Measurements from ENCODE around the gene SLC38A9.
A peak's percentile ranks its signal among the peaks of the same experiment; 100 is the strongest.

Gene SLC38A9

DNA sequence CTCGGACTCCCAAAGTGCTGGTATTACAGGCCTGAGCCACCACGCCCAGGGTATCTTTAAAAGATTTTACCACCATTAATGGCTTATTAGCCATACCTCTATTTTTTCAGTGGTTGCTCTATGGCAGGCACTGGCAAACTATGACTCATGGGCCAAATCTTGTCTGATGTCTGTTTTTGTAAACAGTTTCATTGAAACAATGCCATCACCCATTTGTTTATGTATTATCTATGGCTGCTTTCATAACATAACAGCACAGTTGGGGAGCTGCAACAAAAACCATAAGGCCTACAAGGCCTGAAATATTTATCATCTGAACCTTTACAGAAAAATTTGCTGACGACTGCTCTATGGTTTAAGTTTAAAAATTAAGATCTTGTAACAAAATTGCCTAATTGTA lies 66.8 kb downstream of the SLC38A9 start:
- no peak for DNase-seq

- no peak for DNase-seq
These were observed 73.7 kb downstream of the SLC38A9 start for GRCh38 chr5:55638455-55638854.

DNA sequence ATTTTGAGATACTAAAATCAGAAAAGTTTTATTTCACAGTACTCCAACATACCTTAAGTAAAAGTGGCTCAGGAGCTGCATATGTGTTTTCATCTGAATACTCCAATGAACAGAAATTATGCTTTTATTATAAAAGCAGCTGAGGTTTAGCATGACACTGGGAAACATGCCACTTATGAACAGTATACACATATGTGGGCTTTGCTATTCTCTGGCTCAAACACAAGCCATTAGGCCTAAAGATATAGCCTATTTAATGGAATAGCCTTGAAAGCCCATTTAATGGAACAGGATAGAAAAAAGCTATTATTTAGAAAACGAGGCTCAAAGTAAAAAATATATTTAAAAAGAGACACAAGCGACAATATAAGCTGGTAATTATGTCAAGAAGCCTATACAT lies 74.1 kb downstream of the SLC38A9 start:
- DNase-seq: no peak

DNA sequence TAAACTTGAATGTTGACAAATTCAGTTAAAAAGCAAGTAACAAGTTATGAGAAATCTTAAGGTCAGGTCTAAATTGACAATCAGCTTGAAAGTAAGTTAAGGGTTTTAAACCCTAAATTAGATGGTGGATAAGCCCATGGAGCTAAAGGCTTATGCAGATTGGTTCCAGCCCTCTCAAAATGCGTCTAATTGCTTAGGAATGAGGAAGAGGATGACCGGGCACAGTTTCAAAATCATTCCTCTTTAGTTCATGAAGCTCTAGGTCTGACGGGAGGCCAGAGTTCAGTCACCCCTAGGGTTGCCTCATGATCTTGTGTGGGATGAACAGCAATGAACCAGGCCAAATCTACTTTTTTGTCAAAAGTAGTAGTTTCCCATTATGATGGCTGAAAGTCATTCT lies 75.4 kb downstream of the SLC38A9 start:
- DNase-seq: no peak

DNA sequence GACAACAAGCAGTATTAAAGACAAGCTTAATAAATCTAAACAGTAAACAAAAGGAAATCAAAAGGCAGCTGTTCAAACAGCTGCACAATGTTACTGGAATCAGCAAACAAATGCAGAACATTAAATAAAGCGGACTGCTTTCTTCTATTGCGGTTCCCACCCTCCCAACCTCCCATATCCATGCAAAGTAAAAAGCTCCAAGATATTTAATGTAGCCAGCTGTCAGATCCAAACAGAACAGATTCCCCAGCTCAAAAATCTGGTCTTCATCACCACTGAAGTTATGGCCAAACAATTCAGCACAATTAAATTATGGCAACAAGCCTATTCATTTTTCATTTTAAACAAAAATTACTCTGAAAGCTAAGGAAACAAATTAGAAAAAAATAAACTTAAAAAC lies 75.9 kb downstream of the SLC38A9 start:
- peak; percentile 35 for DNase-seq

GRCh38 chr5:55634866-55635265 lies 77.3 kb downstream of the SLC38A9 start:
- no peak for DNase-seq

DNA sequence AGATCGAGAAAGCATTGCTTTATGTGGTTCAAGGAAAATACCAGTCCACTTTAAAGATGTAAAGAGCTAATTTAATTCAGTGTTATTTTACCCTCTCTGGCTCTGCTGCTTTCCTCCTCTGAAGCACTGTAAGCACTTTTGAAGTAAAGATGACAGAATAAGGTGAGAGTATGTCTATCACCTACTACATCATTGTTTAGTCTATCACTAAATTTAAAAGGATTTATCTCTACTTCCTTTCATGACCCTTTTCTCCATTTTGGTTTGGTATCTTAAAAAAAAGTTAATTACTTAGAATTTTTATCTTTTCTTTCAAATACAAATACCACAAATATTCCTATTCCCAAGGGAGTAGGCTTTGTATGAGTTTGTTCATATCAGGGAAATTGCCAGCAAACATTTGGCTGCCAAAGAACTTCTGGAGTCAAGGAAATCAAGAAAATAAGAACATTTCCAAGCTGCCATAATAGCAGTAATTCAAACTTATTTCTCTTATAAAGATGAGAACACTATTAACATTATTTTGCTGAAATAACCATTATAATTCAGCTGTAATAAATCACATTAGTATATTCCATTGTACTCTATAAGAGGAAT lies 77.8 kb downstream of the SLC38A9 start:
- no peak for DNase-seq

- no peak for DNase-seq
These were observed 78.4 kb downstream of the SLC38A9 start for GRCh38 chr5:55633574-55634208.

DNA sequence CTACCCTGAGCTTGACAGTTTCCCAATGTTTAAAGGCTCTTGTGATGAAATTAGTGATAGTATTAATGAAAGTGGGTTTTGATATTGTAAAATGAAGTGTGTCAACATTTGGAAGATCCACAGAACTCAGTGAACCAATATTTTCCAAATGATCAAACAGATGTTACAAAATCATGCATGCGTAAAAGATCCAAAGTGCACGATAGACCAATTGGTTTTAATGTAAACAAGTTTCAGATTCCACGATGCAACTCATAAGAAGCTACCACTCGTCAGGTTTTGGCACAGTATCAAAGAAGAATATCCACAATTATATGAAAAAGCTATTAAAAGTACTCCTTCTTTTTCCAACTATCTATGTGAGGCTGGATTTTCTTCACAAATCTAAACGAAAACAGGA lies 82.3 kb downstream of the SLC38A9 start:
- no peak for DNase-seq

DNA sequence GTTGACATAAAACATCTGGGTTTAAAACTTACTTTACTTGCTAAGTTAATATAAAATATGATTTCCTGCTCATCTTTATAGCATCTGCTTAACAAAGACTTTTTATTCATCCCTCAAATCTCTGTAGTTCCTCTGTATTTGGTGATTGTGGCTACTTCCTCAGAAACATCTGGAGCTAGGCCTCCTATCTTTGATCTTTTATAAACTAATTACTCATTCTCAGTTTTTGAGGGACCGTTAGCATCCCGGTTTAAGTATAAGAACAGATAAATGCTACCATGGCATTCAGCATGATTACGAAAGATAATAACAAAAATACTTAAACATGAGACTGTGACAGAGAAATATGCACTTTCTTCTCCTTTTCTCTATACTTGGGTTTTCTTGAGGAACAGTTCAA lies 85.3 kb downstream of the SLC38A9 start:
- DNase-seq: no peak

- no peak for DNase-seq
These were observed 86.2 kb downstream of the SLC38A9 start for GRCh38 chr5:55625913-55626312.

GRCh38 chr5:55625589-55625909 lies 86.6 kb downstream of the SLC38A9 start:
- DNase-seq: no peak

GRCh38 chr5:55624841-55625588 lies 87.1 kb downstream of the SLC38A9 start:
- DNase-seq: no peak

DNA sequence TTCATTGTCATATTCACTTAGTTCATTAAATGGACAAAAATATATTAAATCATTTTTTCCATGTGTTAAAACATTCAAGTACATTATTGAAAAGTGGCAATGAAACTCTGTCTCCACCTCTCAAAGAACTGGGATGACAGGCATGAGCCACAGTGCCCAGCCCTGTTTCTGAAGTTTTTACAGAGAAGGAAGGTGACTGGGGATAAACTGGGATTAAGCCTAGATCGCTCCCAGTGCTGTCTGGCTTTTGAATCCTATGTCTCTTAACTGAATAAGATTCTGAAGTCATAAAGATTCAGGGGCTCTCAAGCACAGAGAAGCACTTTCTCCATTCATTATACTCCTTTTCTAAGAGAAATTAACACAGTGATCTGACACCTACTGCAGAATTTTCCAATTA lies 88.3 kb downstream of the SLC38A9 start:
- DNase-seq: no peak

DNA sequence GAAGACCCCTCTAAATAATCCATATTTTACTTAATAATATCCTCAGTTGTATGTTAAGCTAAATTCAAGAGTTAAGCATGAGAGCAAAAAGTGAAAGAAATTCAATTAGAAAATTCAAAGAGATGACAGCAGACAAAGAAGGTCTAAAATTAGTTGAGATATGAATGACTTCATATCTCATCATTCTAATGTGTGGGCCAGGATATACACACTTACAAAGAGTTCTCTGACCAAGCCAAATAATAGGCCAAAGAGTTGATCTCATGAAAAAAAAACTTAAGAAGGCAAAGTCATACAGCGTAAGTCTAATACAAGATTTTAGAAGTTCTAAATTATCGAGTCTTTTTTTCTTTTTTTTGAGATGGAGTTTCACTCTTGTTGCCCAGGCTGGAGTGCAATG lies 89.7 kb downstream of the SLC38A9 start:
- DNase-seq: no peak

DNA sequence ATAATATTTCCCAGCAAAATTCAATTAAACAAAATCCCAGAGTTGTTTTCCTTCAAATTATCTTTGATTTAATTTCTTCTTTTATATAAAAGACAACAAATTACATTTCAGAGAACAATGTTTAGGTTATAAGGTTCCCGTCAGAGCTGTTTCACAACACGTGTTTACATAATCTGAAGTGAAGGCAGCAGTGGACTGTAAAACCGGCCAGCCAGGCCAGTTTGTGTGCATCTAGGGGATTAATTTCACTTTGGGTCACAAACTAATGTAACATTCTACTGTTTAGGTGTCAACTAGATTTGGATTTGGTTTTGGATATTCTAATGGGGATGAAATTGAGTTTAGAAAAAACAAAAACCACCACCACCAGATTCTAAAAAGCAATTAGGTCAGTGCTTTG lies 90.9 kb downstream of the SLC38A9 start:
- DNase-seq: no peak

DNA sequence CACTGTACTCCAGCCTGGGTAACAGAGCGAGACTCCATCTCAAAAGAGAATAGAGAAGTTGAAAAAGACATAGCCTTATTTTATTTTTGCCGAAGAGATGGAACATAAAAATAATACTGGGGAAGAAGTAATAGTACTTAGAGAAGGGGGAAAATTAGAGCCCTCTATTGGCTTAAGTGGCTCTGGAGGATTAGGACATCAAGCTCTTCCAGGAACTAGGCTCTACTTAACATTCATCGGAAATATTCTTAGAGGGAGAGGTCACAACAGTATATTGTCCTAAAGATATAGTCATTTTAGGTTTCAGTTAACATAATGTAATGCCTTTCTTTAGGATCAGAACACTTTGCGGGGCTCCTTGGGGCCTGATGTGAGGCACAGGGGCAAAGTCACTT lies 91.4 kb downstream of the SLC38A9 start:
- DNase-seq: no peak

- no peak for DNase-seq
These were observed 91.9 kb downstream of the SLC38A9 start for GRCh38 chr5:55620009-55620765.

DNA sequence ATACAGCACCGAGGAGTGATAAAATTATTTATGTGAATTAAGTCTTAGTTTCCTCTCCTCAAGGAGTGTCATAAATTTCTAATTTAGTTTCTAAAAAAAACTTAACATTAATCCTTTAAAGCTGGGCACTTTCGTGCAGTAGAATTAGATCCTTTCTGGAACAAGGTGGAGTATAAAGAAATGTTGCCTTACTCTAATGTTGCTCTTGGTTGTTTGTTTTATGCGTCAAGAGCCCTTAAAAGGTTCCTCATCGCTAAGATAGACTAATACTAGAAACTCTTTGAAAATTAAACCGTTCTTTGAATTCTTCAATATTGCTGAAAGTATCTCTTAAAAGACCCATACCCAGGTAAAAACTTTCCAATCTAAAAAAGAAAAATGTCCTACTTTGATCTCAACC lies 93.8 kb downstream of the SLC38A9 start:
- DNase-seq: no peak

DNA sequence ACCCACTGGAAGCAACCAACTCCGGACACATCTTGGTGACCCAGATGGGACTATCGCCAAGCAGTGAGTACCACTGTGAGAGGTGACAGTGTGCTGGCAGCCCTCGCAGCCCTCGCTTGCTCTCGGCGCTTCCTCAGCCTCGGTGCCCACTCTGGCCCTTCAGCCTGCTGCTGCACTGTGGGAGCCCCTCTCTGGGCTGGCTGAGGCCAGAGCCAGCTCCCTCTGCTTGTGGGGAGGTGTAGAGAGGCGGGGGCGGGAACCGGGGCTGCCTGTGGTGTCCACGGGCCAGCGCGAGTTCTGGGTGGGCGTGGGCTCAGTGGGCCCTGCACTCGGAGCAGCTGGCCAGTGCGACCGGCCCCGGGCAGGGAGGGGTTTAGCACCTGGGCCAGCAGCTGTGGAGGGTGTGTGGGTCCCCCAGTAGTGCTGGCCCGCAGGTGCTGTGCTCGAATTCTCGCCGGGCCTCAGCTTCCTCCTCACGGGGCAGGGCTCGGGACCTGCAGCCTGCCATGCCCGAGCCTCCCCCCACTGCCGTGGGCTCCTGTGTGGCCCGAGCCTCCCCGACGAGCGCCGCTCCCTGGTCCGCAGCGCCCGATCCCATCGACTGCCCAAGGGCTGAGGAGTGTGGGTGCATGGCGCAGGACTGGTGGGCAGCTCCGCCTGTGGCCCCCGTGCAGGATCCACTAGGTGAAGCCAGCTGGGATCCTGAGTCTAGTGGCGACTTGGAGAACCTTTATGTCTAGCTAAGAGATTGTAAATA lies 98.8 kb downstream of the SLC38A9 start:
- DNase-seq: no peak

DNA sequence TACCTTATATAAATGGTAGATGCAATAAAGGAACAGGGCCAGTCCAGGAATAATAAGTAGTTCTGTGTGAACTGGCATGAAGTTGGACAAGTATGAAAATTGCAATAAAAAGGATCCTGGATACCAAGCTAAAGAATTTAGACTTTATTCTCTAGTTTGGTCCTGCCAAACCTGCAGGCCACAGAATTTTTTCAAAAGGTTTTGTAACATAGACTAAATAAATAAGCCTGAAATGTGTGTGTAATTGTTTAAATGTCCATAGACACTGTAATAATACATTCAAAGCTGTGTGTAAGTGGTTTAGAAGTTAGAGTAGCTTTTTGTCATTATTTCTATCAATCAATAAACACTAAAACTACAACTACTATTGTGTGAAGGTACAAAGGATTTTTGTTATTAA lies 101.6 kb downstream of the SLC38A9 start:
- no peak for DNase-seq

- DNase-seq: no peak
These were observed 102.7 kb downstream of the SLC38A9 start for GRCh38 chr5:55609413-55609812.
